ENCODE results near the gene CBX3. TPM values are rescaled to one million over a fixed set of nuclear protein-coding genes. Genes with fewer than 3 reads are reported as not detected.

CBX3 gene
- total RNA-seq, 1 experiment from 2014 or later: 232 TPM

DNA sequence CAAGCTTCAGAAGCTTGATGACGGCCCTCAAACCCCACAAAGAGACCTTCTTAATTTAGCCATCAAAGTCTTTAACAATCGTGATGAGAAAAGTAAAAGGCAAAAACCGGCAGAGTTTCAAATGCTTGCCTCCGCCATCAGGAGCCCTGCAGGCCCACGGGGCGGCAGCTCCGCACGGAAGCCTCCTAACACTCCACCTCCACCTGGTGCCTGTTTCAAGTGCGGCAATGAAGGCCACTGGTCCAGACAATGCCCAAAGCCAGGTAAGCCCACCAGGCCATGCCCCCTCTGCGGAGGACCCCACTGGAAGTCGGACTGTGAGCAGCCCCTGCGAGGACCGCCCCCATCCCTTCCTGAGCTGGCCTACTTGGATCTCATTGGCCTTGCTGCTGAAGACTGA lies 43.6 kb downstream of the CBX3 start:
- Mint-ChIP-seq H3K27me3 (ENCODE audit: low read depth) (no peaks in the 10 kb centered on the region), H3K27ac (no peak overlapping the region), H3K4me1 (no peaks in the 10 kb centered on the region), H3K36me3 (no peaks in the 10 kb centered on the region), H3K9me3 (no peaks in the 10 kb centered on the region), H3K4me3 (no peak overlapping the region)
- ATAC-seq (no peak), DNase-seq (ENCODE audit: low spot score) (no peak)
- TF ChIP-seq SP1 (CRISPR knock-in tag; conservative IDR thresholded peaks at IDR 0.05) (no peak), ZNF317 (CRISPR knock-in tag; IDR thresholded peaks at IDR 0.05; ENCODE audit: borderline replicate concordance, low read depth) (no peak), JAZF1 (CRISPR knock-in tag; IDR thresholded peaks at IDR 0.05) (no peak), EMX1 (CRISPR knock-in tag; IDR thresholded peaks at IDR 0.05) (no peak), CBFB (CRISPR knock-in tag; IDR thresholded peaks at IDR 0.05; ENCODE audit: low read depth) (no peak), TEAD4 (CRISPR knock-in tag; IDR thresholded peaks at IDR 0.05) (no peak), CREB1 (CRISPR knock-in tag; IDR thresholded peaks at IDR 0.05) (no peak), GTF2I (CRISPR knock-in tag; conservative IDR thresholded peaks at IDR 0.05) (no peak), NR3C1 (CRISPR knock-in tag; conservative IDR thresholded peaks at IDR 0.05; ENCODE audit: low read depth) (no peak), KAT7 (CRISPR knock-in tag; IDR thresholded peaks at IDR 0.05; ENCODE audit: borderline replicate concordance) (no peak), NFE2L1 (CRISPR knock-in tag; IDR thresholded peaks at IDR 0.05) (no peak)
- TF ChIP-seq, protein P1, sequence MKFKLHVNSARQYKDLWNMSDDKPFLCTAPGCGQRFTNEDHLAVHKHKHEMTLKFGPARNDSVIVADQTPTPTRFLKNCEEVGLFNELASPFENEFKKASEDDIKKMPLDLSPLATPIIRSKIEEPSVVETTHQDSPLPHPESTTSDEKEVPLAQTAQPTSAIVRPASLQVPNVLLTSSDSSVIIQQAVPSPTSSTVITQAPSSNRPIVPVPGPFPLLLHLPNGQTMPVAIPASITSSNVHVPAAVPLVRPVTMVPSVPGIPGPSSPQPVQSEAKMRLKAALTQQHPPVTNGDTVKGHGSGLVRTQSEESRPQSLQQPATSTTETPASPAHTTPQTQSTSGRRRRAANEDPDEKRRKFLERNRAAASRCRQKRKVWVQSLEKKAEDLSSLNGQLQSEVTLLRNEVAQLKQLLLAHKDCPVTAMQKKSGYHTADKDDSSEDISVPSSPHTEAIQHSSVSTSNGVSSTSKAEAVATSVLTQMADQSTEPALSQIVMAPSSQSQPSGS (CRISPR knock-in tag; IDR thresholded peaks at IDR 0.05; ENCODE audit: borderline replicate concordance, low read depth): no peak
- TF ChIP-seq, protein P2, sequence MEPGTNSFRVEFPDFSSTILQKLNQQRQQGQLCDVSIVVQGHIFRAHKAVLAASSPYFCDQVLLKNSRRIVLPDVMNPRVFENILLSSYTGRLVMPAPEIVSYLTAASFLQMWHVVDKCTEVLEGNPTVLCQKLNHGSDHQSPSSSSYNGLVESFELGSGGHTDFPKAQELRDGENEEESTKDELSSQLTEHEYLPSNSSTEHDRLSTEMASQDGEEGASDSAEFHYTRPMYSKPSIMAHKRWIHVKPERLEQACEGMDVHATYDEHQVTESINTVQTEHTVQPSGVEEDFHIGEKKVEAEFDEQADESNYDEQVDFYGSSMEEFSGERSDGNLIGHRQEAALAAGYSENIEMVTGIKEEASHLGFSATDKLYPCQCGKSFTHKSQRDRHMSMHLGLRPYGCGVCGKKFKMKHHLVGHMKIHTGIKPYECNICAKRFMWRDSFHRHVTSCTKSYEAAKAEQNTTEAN (CRISPR knock-in tag; IDR thresholded peaks at IDR 0.05): no peak
- TF ChIP-seq, protein P3, sequence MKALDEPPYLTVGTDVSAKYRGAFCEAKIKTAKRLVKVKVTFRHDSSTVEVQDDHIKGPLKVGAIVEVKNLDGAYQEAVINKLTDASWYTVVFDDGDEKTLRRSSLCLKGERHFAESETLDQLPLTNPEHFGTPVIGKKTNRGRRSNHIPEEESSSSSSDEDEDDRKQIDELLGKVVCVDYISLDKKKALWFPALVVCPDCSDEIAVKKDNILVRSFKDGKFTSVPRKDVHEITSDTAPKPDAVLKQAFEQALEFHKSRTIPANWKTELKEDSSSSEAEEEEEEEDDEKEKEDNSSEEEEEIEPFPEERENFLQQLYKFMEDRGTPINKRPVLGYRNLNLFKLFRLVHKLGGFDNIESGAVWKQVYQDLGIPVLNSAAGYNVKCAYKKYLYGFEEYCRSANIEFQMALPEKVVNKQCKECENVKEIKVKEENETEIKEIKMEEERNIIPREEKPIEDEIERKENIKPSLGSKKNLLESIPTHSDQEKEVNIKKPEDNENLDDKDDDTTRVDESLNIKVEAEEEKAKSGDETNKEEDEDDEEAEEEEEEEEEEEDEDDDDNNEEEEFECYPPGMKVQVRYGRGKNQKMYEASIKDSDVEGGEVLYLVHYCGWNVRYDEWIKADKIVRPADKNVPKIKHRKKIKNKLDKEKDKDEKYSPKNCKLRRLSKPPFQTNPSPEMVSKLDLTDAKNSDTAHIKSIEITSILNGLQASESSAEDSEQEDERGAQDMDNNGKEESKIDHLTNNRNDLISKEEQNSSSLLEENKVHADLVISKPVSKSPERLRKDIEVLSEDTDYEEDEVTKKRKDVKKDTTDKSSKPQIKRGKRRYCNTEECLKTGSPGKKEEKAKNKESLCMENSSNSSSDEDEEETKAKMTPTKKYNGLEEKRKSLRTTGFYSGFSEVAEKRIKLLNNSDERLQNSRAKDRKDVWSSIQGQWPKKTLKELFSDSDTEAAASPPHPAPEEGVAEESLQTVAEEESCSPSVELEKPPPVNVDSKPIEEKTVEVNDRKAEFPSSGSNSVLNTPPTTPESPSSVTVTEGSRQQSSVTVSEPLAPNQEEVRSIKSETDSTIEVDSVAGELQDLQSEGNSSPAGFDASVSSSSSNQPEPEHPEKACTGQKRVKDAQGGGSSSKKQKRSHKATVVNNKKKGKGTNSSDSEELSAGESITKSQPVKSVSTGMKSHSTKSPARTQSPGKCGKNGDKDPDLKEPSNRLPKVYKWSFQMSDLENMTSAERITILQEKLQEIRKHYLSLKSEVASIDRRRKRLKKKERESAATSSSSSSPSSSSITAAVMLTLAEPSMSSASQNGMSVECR (CRISPR knock-in tag; IDR thresholded peaks at IDR 0.05; ENCODE audit: borderline replicate concordance): no peak
- TF ChIP-seq, protein P4, sequence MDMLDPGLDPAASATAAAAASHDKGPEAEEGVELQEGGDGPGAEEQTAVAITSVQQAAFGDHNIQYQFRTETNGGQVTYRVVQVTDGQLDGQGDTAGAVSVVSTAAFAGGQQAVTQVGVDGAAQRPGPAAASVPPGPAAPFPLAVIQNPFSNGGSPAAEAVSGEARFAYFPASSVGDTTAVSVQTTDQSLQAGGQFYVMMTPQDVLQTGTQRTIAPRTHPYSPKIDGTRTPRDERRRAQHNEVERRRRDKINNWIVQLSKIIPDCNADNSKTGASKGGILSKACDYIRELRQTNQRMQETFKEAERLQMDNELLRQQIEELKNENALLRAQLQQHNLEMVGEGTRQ (CRISPR knock-in tag; IDR thresholded peaks at IDR 0.05): no peak
- TF ChIP-seq, protein P5, sequence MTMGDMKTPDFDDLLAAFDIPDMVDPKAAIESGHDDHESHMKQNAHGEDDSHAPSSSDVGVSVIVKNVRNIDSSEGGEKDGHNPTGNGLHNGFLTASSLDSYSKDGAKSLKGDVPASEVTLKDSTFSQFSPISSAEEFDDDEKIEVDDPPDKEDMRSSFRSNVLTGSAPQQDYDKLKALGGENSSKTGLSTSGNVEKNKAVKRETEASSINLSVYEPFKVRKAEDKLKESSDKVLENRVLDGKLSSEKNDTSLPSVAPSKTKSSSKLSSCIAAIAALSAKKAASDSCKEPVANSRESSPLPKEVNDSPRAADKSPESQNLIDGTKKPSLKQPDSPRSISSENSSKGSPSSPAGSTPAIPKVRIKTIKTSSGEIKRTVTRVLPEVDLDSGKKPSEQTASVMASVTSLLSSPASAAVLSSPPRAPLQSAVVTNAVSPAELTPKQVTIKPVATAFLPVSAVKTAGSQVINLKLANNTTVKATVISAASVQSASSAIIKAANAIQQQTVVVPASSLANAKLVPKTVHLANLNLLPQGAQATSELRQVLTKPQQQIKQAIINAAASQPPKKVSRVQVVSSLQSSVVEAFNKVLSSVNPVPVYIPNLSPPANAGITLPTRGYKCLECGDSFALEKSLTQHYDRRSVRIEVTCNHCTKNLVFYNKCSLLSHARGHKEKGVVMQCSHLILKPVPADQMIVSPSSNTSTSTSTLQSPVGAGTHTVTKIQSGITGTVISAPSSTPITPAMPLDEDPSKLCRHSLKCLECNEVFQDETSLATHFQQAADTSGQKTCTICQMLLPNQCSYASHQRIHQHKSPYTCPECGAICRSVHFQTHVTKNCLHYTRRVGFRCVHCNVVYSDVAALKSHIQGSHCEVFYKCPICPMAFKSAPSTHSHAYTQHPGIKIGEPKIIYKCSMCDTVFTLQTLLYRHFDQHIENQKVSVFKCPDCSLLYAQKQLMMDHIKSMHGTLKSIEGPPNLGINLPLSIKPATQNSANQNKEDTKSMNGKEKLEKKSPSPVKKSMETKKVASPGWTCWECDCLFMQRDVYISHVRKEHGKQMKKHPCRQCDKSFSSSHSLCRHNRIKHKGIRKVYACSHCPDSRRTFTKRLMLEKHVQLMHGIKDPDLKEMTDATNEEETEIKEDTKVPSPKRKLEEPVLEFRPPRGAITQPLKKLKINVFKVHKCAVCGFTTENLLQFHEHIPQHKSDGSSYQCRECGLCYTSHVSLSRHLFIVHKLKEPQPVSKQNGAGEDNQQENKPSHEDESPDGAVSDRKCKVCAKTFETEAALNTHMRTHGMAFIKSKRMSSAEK (CRISPR knock-in tag; IDR thresholded peaks at IDR 0.05; ENCODE audit: borderline replicate concordance): no peak
- TF ChIP-seq, protein P6, sequence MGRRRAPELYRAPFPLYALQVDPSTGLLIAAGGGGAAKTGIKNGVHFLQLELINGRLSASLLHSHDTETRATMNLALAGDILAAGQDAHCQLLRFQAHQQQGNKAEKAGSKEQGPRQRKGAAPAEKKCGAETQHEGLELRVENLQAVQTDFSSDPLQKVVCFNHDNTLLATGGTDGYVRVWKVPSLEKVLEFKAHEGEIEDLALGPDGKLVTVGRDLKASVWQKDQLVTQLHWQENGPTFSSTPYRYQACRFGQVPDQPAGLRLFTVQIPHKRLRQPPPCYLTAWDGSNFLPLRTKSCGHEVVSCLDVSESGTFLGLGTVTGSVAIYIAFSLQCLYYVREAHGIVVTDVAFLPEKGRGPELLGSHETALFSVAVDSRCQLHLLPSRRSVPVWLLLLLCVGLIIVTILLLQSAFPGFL (CRISPR knock-in tag; IDR thresholded peaks at IDR 0.05; ENCODE audit: borderline replicate concordance): no peak
- ChIA-PET POLR2A (no interaction called here), CTCF (interaction anchor here (1.4 kb wide), 1 partner anchor 10 kb away, joined by 6 read pairs; no protein-coding TSS in a partner anchor)
